PC-3 (cell line): ENCODE data around the gene C1QTNF3.

ENCODE experiments used
- CTCF ChIP-seq: fragments of 300-600 bp; sonication (generic); conservative IDR thresholded peaks from 2 replicates; pipeline ENCODE4 v1.5.1; 2017; ENCODE audit warnings: antibody characterized with exemption, low read depth, mild to moderate bottlenecking, low read length
- EZH2 ChIP-seq: fragments of 300-600 bp; sonication (generic); IDR thresholded peaks from one replicate; pipeline ENCODE4 v1.6.1; 2017; ENCODE audit warnings: antibody characterized with exemption, mild to moderate bottlenecking, low read length; ENCODE audit not compliant: unreplicated experiment
- EZH2phosphoT487 ChIP-seq: fragments of 300-600 bp; sonication (generic); IDR thresholded peaks from 2 replicates; pipeline ENCODE4 v1.6.1; 2018; ENCODE audit warnings: mild to moderate bottlenecking, antibody characterized with exemption, low read length, borderline replicate concordance

GRCh38 chr5:34038390-34038789 is 4.6 kb downstream of the C1QTNF3 start:
- no peak for TF ChIP-seq CTCF
- TF ChIP-seq EZH2 = no peak
- no peak for TF ChIP-seq EZH2phosphoT487
